Endodermal cell (in vitro differentiated cells): ENCODE results near the gene ZBTB49. TPM values are rescaled to one million over a fixed set of nuclear protein-coding genes. Genes with fewer than 3 reads are reported as not detected.
A peak's percentile ranks its signal among the peaks of the same experiment; 100 is the strongest.
"Not testable (repeated sequence)": the region's sequence is repeated elsewhere in the genome, so short reads cannot be mapped to it uniquely, and the experiment has no call there.

Experiments used
- DNase-seq: peaks from one replicate; pipeline ENCODE4 v3.0.0-alpha.2; 2017
- H3K27ac ChIP-seq: 2 replicates; pipeline ENCODE4 v1.5.1; 2013; ENCODE audit warnings: mild to moderate bottlenecking, low read depth, low read length, moderate library complexity
- H3K27me3 ChIP-seq: 2 replicates; pipeline ENCODE4 v1.6.1; 2013; ENCODE audit warnings: mild to moderate bottlenecking, low read length, moderate library complexity; ENCODE audit not compliant: insufficient read depth, control insufficient read depth, poor library complexity, severe bottlenecking
- H3K36me3 ChIP-seq: 2 replicates; pipeline ENCODE4 v1.7.0; 2013; ENCODE audit warnings: mild to moderate bottlenecking, low read length, moderate library complexity; ENCODE audit not compliant: control insufficient read depth, insufficient read depth
- H3K4me1 ChIP-seq: one replicate; pipeline ENCODE4 v1.7.0; 2013; ENCODE audit warnings: low read length; ENCODE audit not compliant: control insufficient read depth, insufficient read depth
- H3K4me3 ChIP-seq: 2 replicates; pipeline ENCODE4 v1.5.1; 2013; ENCODE audit warnings: mild to moderate bottlenecking, low read length, moderate library complexity
- H3K9ac ChIP-seq: 2 replicates; pipeline ENCODE4 v1.6.1; 2013; ENCODE audit warnings: mild to moderate bottlenecking, low read length, moderate library complexity; ENCODE audit not compliant: poor library complexity, severe bottlenecking; ENCODE audit errors: extremely low read depth
- H3K9me3 ChIP-seq: 2 replicates; pipeline ENCODE4 v1.6.1; 2013; ENCODE audit warnings: mild to moderate bottlenecking, low read length, moderate library complexity; ENCODE audit not compliant: control insufficient read depth
- H3K27ac Mint-ChIP-seq: 2 replicates; pipeline ENCODE4 v1.8.0; 2020; ENCODE audit warnings: mixed read lengths
- H3K27me3 Mint-ChIP-seq: 2 replicates; pipeline ENCODE4 v1.8.0; 2021; ENCODE audit warnings: mild to moderate bottlenecking, mixed read lengths; ENCODE audit not compliant: insufficient read depth
- H3K36me3 Mint-ChIP-seq: 2 replicates; pipeline ENCODE4 v1.8.0; 2020; ENCODE audit warnings: low read depth, mixed read lengths
- H3K4me1 Mint-ChIP-seq: 2 replicates; pipeline ENCODE4 v1.8.0; 2020; ENCODE audit warnings: mixed read lengths
- H3K4me3 Mint-ChIP-seq: 2 replicates; pipeline ENCODE4 v1.8.0; 2020; ENCODE audit warnings: mild to moderate bottlenecking, moderate library complexity, mixed read lengths
- H3K9me3 Mint-ChIP-seq: 2 replicates; pipeline ENCODE4 v1.8.0; 2020; ENCODE audit warnings: mild to moderate bottlenecking, mixed read lengths
- WGBS, 2 experiments: methylation state at CpG; one replicate each; pipeline versions ENCODE4 v1.1.5 to v1.1.7; 2013; ENCODE audit warnings: missing lambda C conversion rate in 2 of 2, mixed read lengths in 1 of 2; ENCODE audit not compliant: insufficient coverage in 1 of 2, insufficient read length in 1 of 2; 5-methylcytosine and 5-hydroxymethylcytosine counted together
- total RNA-seq, 2 donors: library from RNA; stranded (reverse); fragmentation: NEBNext Ultra II Directional in 1 of 2; extraction: Animal tissue kit (Norgen Biotek cat#: 25700) in 1 of 2; gene quantifications; 2 replicates in 1 of 2; 3 replicates in 1 of 2; pipeline ENCODE4 v1.2.1, GENCODE V29; 2021
- TF ChIP-seq, protein P1 (sequence below): fragments of 200-600 bp; sonication (generic); conservative IDR thresholded peaks from 2 replicates; pipeline ENCODE4 v1.5.0; 2021; ENCODE audit warnings: antibody characterized with exemption, mild to moderate bottlenecking

The ZBTB49 gene
- total RNA-seq, 2 donors from 2014 or later: 5.9 to 8.0 TPM

DNA sequence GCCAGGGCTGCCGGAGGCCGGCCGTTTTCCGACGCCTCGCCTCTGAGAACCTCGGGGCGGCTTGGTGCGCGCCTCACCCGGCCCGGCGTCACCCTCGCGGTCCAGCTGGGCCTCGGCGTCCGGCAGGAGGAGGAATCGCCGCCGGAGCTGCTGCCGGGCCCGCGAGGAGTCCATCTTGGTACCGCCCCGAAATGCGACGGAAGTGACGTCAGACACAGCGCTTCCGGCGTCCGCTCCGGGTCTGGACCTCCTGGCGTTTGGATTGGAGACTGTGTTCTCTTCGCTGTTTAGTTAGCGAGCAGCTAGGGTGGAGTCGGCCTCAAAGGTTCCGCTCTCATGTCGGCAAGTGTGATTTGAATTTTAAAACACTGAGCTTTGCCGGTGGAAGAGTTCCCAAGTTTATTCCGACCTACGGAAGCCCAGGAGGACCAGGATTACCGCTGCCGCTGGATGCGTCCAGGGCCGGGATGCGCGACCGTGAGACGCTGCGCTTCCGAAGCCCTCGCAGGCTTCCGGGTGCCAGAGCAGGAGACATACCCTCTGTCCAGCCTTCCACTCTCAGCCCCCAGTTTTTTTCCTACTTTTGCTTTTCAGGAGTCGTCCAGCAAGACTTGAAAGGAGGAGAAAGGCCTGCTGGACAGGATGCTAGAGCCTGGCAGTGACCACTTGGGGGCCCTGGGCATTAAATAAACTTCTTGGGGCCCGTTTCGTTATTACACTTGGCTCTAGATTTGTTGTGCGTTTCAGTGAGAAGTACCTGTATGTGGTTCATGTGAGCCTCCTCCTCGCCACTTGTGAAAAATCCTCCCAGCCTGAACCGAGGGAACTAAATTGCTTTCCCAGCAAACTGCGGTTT lies 41.8 kb upstream of the ZBTB49 start, which contains the start of gene TMEM128:
TMEM128 (minus strand) TSS at position 195 of the 856 bp plus-strand sequence; CDS start at position 174, 21 bp downstream.
- Mint-ChIP-seq H3K27ac (peak within 1 kb of the TSS; percentile 99), H3K4me1 (peaks cover 10% of the 10 kb centered on the region), H3K27me3 (peaks cover 10% of the 10 kb centered on the region), H3K36me3 (peaks cover 27% of the 10 kb centered on the region), H3K9me3 (no peaks in the 10 kb centered on the region), H3K4me3 (peak within 1 kb of the TSS; percentile 90)
- DNase-seq: peak; percentile 97
- no peaks in the 10 kb centered on the region for H3K4me1 ChIP-seq
- peaks cover 11% of the 10 kb centered on the region for H3K27me3 ChIP-seq
- peak within 1 kb of the TSS; percentile 96 for H3K4me3 ChIP-seq
- peaks cover 31% of the 10 kb centered on the region for H3K36me3 ChIP-seq
- H3K27ac ChIP-seq: peak within 1 kb of the TSS; percentile 91
- peak within 1 kb of the TSS; percentile 84 for H3K9ac ChIP-seq
- 2 to 7% methylated on average over 36 to 62 of the region's 62 CpGs for whole genome bisulfite sequencing, 2 experiments
- H3K9me3 ChIP-seq: no peaks in the 10 kb centered on the region
- TF ChIP-seq, protein P1, sequence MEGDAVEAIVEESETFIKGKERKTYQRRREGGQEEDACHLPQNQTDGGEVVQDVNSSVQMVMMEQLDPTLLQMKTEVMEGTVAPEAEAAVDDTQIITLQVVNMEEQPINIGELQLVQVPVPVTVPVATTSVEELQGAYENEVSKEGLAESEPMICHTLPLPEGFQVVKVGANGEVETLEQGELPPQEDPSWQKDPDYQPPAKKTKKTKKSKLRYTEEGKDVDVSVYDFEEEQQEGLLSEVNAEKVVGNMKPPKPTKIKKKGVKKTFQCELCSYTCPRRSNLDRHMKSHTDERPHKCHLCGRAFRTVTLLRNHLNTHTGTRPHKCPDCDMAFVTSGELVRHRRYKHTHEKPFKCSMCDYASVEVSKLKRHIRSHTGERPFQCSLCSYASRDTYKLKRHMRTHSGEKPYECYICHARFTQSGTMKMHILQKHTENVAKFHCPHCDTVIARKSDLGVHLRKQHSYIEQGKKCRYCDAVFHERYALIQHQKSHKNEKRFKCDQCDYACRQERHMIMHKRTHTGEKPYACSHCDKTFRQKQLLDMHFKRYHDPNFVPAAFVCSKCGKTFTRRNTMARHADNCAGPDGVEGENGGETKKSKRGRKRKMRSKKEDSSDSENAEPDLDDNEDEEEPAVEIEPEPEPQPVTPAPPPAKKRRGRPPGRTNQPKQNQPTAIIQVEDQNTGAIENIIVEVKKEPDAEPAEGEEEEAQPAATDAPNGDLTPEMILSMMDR: peak; percentile 20

- H3K9me3 ChIP-seq: no peaks in the 10 kb centered on the region
- no peaks in the 10 kb centered on the region for H3K4me1 ChIP-seq
- no peak for DNase-seq
- H3K9me3 Mint-ChIP-seq: no peaks in the 10 kb centered on the region
- H3K4me1 Mint-ChIP-seq: peaks cover 10% of the 10 kb centered on the region
- H3K27ac Mint-ChIP-seq: peak overlapping the region; percentile 99
- H3K9ac ChIP-seq: peak overlapping the region; percentile 84
- H3K27ac ChIP-seq: peak overlapping the region; percentile 91
- H3K36me3 Mint-ChIP-seq: peaks cover 21% of the 10 kb centered on the region
- H3K27me3 Mint-ChIP-seq: peaks cover 12% of the 10 kb centered on the region
- H3K4me3 ChIP-seq: peak overlapping the region; percentile 96
- H3K36me3 ChIP-seq: peaks cover 26% of the 10 kb centered on the region
- H3K4me3 Mint-ChIP-seq: peak overlapping the region; percentile 90
- H3K27me3 ChIP-seq: peaks cover 11% of the 10 kb centered on the region
- 57 to 71% methylated on average over 9 to 10 of the region's 10 CpGs for WGBS, 2 experiments
- TF ChIP-seq, protein P1: no peak
These were observed 41.2 kb upstream of the ZBTB49 start for GRCh38 chr4:4248885-4249203.

- DNase-seq, H3K27ac ChIP-seq, H3K9ac ChIP-seq, H3K9me3 Mint-ChIP-seq, H3K27ac Mint-ChIP-seq, H3K4me1 ChIP-seq, H3K4me1 Mint-ChIP-seq, H3K9me3 ChIP-seq: not testable (repeated sequence)
- Histone ChIP-seq H3K36me3 (peaks cover 21% of the 10 kb centered on the region), H3K4me3 (peak overlapping the region; percentile 96), H3K27me3 (peaks cover 14% of the 10 kb centered on the region)
- H3K4me3 Mint-ChIP-seq: peak overlapping the region; percentile 90
- H3K36me3 Mint-ChIP-seq: peaks cover 16% of the 10 kb centered on the region
- peaks cover 12% of the 10 kb centered on the region for H3K27me3 Mint-ChIP-seq
- 93 to 94% methylated on average over 13 to 15 of the region's 15 CpGs for WGBS, 2 experiments
These were observed 40.7 kb upstream of the ZBTB49 start for GRCh38 chr4:4249342-4249741.
